Fibroblast of mammary gland (primary cell): Measurements from ENCODE around the gene SOD1.

Source experiments
- DNase-seq: peaks from one replicate; pipeline ENCODE4 v3.0.0-alpha.2; 2010; ENCODE audit warnings: low read depth
- H3K4me3 ChIP-seq: 2 replicates; pipeline ENCODE4 v1.5.1; 2011; ENCODE audit warnings: low read depth, mild to moderate bottlenecking, low read length, moderate library complexity; ENCODE audit not compliant: control insufficient read depth
- TF ChIP-seq, protein P1 (sequence below): conservative IDR thresholded peaks from 2 replicates; pipeline ENCODE4 v1.5.1; 2011; ENCODE audit warnings: low read depth, low read length, inconsistent platforms; ENCODE audit not compliant: control insufficient read depth, insufficient read depth

Gene SOD1

DNA sequence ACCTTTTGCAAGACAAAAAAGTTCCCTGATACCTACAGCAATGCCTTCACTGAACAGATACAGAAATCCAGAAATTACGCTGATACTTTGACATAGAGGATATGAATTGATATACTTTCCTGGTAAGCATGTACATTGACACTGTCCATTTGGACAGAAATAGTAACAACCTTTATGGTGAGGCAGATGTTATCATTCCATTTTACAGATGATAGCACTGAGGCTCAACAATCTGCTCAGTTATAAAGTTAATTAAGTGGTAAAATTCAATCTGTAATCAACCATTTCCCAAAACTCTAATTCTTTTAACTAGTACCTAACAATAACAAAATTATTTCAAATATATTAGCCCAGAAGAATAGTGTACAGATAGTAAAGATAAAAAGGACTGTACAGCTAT, 51.8 kb downstream of the SOD1 start:
- TF ChIP-seq, protein P1, sequence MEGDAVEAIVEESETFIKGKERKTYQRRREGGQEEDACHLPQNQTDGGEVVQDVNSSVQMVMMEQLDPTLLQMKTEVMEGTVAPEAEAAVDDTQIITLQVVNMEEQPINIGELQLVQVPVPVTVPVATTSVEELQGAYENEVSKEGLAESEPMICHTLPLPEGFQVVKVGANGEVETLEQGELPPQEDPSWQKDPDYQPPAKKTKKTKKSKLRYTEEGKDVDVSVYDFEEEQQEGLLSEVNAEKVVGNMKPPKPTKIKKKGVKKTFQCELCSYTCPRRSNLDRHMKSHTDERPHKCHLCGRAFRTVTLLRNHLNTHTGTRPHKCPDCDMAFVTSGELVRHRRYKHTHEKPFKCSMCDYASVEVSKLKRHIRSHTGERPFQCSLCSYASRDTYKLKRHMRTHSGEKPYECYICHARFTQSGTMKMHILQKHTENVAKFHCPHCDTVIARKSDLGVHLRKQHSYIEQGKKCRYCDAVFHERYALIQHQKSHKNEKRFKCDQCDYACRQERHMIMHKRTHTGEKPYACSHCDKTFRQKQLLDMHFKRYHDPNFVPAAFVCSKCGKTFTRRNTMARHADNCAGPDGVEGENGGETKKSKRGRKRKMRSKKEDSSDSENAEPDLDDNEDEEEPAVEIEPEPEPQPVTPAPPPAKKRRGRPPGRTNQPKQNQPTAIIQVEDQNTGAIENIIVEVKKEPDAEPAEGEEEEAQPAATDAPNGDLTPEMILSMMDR, result no peak
- DNase-seq, result no peak
- H3K4me3 ChIP-seq, result no peak overlapping the region

DNA sequence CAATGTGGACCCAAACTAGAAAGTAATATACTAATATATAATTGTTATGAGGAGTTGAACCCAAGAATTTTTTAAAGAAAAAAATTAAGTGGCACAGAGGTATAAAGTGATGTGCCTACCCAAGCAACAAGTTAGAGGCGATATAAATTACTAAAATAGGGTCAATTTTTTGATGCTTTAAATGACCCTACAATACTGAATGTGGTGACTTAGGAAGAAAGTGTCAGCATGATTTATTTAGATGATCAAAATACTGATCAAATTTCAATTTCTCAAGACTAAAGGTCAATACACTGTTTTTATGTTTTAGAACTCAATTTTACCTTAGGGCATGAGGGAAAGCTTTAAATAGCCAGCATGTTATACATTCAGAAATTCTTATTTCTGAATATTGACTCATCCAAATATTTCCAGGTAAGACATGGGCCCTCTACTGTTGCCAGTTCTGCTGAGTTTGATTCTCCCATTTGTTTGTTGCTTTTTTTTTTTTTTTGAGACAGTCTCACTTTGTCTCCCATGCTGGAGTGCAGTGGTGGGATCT, 52.3 kb downstream of the SOD1 start:
- no peak for DNase-seq
- TF ChIP-seq, protein P1, result no peak
- no peak overlapping the region for H3K4me3 ChIP-seq

DNA sequence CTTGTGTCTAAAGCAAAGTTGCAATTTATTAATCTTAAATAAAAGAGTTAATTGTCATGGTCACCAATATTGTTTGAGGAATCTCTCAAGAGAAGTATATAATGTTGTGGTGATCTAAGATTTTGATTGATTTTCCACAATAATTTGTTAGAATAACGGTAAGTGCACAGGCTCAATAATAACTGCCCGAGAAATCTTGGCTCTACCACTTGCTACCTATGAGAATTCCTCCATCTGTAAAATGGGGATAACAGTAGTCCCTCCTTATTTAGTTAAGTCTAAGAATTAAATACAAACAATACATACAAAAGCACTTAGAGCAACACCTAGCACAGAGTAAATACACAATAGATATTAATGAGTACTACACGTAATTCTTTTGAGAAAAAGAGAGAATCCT, 53.6 kb downstream of the SOD1 start:
- TF ChIP-seq, protein P1, result no peak
- no peak overlapping the region for H3K4me3 ChIP-seq
- DNase-seq, result no peak

DNA sequence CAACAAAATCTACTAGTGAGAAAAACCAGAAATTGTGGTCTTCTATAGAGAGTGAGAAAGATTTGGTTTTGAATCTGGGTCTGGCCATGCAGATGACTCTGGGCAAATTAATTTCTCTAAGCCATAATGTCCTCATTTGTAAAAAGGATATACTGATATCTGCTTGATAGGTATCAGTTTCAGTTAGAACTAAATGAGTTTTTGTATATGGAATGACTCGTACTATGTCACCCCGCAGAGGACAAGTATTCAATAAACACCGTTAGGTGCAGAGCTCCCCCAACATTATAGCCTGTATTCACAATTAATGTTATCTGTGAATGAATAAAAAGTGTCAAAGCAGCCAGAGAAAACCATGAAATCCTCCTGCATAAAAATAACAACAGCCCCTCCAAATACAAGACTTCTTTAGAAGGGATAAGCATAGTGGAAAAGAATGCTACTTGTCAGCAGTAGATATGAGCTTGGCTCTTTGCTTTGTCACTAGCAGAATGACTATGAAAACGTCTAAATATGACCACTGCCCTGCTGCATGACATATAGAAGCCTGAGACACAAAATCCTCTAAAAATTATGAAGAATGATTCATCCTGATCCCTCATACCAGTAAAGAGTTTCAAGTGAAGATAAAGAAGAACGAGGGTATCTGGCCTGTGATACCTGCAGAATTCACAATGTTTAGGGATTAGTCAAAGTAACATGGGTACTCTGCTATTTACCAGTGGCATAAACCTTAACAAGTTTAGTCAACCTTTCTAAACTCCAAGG, 54.7 kb downstream of the SOD1 start:
- TF ChIP-seq, protein P1, result no peak
- H3K4me3 ChIP-seq, result no peak overlapping the region
- DNase-seq, result peak; percentile 28

DNA sequence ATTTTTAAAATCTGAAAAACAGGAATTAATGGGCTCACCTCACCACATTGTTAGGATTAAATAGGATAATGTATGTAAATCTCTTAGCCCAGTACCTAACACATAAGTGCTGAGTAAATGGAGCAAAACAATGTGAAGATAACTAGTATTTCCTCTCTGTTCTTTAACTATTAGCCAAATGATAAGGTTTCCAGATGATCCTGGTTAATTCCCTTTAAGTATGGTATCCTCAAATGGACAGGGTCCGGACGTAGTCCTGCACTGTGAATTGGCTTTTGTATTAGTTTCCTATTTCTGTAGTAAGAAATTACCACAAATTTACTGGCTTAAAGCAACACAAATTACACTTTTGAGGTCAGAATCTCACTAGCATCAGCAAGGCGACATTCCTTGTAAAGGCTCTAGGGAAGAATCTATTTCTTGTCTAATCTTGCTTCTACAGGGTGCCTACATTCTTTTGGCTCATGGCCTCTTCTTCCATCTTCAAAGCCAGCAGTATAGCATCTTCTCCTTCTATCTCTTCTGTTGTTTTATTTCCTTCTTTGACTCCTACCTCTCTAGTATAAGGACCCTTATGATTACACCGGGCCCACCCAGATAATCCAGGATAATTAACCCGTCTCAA, 55.4 kb downstream of the SOD1 start:
- no peak overlapping the region for H3K4me3 ChIP-seq
- TF ChIP-seq, protein P1, result no peak
- no peak for DNase-seq

DNA sequence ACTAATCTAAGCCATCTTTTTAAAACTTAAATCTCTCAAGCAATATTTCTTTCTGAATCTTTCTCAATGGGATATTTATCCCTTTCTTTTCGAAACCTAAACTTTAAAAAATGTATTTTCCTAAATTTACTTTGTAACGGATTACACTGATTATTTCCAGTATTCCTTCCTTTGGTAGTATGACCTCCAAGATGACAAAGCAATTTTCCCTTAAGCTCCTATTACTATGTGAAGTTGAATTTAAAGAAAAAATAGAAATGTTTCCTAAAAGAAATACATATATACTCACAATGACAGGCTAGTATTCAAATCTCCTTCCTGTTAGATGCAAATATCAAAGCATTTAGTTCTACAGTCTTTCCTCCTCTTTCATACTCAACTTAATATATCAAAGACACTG, 56.6 kb downstream of the SOD1 start:
- TF ChIP-seq, protein P1, result no peak
- H3K4me3 ChIP-seq, result no peak overlapping the region
- DNase-seq, result no peak
